Astrocyte of the spinal cord (primary cell): ENCODE data around the gene HEXB.
A peak's percentile ranks its signal among the peaks of the same experiment; 100 is the strongest.

Experiments used
- DNase-seq: peaks from one replicate; pipeline ENCODE4 v3.0.0; 2011; ENCODE audit warnings: low read depth, low spot score
- H3K4me3 ChIP-seq: 2 replicates; pipeline ENCODE4 v1.5.1; 2011; ENCODE audit warnings: low read depth, mild to moderate bottlenecking, low read length, moderate library complexity
- in situ Hi-C: cut with HindIII; loops from 2 replicates; pipeline ENCODE4 v1.10.0; 2017; ENCODE audit warnings: low sequenced_read_pairs
- TF ChIP-seq, protein P1 (sequence below): IDR thresholded peaks from 2 replicates; pipeline ENCODE4 v1.5.1; 2012; ENCODE audit warnings: low read depth, mild to moderate bottlenecking, low read length, inconsistent platforms

The HEXB gene

GRCh38 chr5:74679966-74680365 lies 5.1 kb upstream of the HEXB start:
- in situ Hi-C loops, result no loop called here
- DNase-seq, result no peak
- H3K4me3 ChIP-seq, result no peak overlapping the region
- TF ChIP-seq, protein P1, sequence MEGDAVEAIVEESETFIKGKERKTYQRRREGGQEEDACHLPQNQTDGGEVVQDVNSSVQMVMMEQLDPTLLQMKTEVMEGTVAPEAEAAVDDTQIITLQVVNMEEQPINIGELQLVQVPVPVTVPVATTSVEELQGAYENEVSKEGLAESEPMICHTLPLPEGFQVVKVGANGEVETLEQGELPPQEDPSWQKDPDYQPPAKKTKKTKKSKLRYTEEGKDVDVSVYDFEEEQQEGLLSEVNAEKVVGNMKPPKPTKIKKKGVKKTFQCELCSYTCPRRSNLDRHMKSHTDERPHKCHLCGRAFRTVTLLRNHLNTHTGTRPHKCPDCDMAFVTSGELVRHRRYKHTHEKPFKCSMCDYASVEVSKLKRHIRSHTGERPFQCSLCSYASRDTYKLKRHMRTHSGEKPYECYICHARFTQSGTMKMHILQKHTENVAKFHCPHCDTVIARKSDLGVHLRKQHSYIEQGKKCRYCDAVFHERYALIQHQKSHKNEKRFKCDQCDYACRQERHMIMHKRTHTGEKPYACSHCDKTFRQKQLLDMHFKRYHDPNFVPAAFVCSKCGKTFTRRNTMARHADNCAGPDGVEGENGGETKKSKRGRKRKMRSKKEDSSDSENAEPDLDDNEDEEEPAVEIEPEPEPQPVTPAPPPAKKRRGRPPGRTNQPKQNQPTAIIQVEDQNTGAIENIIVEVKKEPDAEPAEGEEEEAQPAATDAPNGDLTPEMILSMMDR, result no peak

DNA sequence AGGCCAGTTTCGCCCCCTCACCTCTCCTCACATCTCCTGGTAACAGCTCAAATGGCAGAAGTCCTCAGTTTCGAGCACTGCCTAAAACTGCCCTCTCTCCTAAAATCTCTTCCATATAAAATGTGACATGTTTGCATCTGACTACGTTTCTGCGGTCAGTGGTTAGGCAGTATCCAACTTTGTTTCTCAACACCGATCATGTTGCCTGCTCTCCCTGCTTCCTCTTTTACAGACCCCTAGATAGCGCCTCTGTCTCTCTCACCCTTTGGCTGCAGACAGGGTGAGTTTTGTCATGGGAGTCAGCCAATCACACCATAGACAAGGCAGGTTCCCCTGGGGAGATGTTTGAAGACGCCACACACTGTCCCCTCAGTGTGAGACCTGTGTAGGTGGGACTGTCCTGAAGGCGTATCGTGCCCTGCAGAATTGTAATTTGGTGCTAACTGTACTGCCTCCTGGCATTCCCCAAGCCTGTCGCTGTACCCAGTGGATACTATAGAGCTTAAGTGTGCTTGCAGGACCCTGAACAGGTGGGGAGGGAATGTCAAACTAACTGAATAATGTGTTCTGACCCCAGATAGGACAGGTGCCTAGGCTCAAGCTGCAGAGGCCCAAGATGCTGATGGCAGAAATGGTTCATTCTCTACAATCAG lies 1.1 kb downstream of the HEXB start:
- peak overlapping the region; percentile 83 for H3K4me3 ChIP-seq
- TF ChIP-seq, protein P1, result no peak
- DNase-seq, result no peak
- in situ Hi-C loops, result no loop called here

- TF ChIP-seq, protein P1, result no peak
- no peak for DNase-seq
- no peak overlapping the region for H3K4me3 ChIP-seq
- in situ Hi-C loops, result no loop called here
Observed at GRCh38 chr5:74686962-74687751, 2.1 kb downstream of the HEXB start.

DNA sequence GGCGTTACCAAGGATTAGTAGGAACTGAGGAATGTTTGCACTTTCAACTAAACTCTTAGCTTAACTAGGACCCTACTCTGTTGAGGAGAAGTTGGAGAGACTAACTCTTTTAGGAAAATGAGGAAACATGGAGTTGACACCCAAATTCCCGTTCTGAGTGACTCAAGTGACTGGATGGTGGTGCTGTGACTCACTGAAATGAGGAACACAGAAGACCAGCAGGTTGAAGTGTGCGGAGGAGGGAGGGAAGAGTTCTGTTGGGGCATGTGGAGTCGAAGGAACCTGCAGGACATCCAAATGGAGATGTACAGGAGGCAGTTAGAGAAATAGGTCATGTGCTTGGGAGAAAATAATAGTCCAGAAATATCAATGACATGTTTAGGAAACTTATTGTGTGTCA lies 8.2 kb downstream of the HEXB start:
- TF ChIP-seq, protein P1, result no peak
- in situ Hi-C loops, result no loop called here
- no peak overlapping the region for H3K4me3 ChIP-seq
- DNase-seq, result no peak

- no peak for DNase-seq
- TF ChIP-seq, protein P1, result no peak
- no peak overlapping the region for H3K4me3 ChIP-seq
- in situ Hi-C loops, result no loop called here
Observed at GRCh38 chr5:74717596-74717995, 32.6 kb downstream of the HEXB start.

- in situ Hi-C loops, result no loop called here
- TF ChIP-seq, protein P1, result no peak
- no peak for DNase-seq
- H3K4me3 ChIP-seq, result no peak overlapping the region
Observed at GRCh38 chr5:74722271-74722670, 37.2 kb downstream of the HEXB start.
